NOMO-1 treated with dmso at 0.1 percent for 144 hours (cell line): ENCODE measurements around the gene AMPD2.

Experiments
- DNase-seq: peaks from one replicate; lab custom pipeline; 2025; ENCODE audit not compliant: unreplicated experiment; lab: John Stamatoyannopoulos, UW

Gene AMPD2

GRCh38 chr1:109619576-109620400 is at the start of gene AMPD2, which contains the start of gene GNAT2:
Gene AMPD2, plus strand, starts transcription at chr1:109619837. Its CDS starts 1,339 bp downstream, at chr1:109621176.
Gene GNAT2, minus strand, starts transcription at chr1:109619616. Its CDS starts 6,746 bp downstream, at chr1:109612870.
- peak; percentile 57 for DNase-seq

GRCh38 chr1:109570414-109570813 is 49.2 kb upstream of the AMPD2 start:
- DNase-seq, result no peak

DNA sequence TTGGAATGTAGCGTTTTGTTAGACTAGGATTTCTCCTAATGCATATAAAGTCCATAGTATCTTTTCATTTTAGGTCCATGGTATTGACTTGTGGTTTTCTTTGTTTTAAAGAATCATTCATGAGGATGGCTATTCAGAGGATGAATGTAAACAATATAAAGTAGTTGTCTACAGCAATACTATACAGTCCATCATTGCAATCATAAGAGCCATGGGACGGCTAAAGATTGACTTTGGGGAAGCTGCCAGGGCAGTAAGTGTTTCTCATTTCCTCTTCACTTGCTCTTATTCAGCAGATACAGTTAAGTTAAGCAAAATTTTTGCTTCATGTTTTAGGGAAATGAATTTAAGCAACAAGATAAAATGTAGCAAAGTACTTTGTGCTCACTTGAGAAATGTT is 45.9 kb upstream of the AMPD2 start:
- DNase-seq, result peak; percentile 32

DNA sequence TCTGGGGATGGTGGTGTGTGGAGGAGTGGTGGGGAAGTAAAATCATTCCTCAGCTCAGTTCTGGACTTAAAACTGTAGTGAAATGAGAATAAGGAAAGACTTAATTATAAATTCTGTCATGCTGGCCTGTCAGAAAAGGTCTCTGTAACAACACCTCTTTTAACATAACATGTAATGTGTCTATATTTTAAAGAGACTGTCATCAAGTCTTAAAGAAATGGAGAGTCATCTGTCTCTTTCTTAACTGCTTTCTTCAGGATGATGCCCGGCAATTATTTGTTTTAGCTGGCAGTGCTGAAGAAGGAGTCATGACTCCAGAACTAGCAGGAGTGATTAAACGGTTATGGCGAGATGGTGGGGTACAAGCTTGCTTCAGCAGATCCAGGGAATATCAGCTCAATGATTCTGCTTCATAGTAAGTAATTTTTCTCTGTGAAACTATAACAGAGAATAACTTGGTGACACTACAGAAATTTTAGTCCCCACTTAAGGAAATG is 40.6 kb upstream of the AMPD2 start:
- no peak for DNase-seq

DNA sequence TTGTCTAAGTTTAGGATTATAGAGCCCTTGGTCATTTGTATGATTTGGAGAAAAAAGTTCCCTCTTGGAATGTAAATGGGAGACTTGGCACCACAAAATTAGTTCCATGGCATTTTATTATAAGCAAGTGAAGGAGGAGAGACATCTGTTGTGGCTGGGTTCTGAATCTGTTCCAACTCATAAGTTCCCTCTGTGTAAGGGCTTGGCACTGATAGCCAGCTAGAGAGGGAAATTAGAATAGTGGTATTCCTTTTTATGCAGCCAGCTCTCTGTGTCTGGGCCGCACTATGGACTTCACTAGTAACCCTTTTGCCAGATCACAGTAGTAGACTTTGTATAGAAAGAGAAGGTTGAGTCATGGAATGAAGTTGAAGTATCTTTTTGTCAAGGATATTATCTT is 40.1 kb upstream of the AMPD2 start:
- no peak for DNase-seq

DNA sequence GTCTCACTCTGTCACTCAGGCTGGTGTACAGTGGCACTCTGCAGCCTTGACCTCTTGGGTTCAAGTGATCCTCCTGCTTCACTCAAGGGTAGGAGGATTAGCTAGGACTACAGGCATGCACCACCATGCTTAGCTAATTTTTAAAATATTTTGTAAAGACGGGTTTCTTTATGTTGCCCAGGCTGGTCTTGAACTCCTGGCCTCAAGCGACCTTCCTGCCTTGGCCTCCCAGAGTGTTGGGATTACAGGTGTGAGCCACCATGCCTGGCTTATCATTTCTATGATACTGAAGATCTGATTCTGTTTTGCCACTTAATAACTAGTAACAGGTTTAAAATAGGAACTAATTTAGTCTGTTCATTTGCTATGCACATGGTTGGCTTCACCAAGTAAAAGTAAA is 37.6 kb upstream of the AMPD2 start:
- no peak for DNase-seq

DNA sequence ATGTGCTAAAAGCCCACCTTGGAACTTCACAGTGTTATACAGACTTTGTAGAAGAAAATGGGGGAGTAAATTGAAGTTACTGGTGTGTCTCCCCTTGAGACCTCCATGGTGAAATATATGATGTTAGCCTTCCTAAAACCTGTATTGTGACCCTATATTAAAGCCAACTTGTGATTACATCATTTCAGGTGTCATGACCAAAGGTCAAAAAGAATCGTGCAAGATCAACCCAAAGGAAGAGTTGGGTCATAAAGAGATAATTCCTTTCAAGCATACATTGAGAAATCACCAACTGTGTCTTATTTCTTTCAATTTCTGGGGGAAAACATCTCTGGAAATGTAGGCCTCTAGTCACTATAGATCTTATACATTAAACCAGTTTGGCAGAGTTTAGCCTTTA is 34.9 kb upstream of the AMPD2 start:
- DNase-seq, result no peak

DNA sequence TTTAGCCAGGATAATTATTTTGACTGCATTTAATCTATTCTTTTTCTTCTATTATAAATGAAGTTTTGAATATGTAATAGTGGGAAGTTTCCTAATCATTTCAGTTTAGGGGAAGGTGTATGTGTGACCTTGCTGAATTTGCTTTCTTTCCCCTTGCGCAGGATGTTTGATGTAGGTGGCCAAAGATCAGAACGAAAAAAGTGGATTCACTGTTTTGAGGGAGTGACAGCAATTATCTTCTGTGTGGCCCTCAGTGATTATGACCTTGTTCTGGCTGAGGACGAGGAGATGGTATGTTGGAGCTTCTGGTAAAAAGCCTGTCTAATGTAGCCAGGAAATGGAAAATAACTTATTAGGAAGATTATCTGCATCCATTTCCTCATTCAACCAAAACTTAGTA is 33.6 kb upstream of the AMPD2 start:
- DNase-seq, result no peak

DNA sequence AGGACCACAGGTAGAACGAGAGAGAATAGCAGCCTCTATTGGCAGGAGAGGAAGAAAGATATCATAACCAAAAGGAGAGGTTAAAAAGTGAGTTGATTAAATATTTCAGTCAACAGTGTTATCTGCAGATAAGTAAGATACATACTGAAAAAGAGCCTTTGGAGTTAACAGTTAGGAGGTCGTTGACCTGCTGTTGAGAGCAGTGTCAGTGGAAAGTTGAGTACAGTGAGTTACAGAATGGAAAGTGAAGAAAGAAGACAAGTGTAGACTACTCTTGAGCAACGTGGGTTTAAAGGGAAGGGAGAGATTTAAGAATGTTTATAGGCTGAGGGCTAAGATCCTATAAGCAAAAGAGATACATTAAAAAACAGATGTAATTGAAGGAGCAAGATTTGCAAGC is 30.5 kb upstream of the AMPD2 start:
- no peak for DNase-seq

DNA sequence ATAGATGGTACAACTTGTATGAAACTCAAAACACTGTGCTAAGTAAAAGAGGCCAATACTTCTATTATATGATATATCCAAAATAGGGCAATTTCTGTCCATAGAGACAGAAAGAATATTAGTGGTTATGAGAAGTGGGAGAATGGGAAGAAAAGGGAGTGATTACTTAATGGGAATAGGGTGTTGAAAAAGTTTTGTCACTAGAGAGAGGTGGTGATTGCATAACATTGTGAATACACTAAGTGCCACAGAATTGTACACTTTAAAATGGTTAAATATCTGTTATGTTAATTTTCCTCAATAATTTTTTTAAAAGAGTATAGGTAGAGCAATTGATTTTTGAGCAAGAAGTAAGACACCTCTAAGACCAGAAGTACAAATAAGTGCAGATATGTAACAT is 30.0 kb upstream of the AMPD2 start:
- no peak for DNase-seq

DNA sequence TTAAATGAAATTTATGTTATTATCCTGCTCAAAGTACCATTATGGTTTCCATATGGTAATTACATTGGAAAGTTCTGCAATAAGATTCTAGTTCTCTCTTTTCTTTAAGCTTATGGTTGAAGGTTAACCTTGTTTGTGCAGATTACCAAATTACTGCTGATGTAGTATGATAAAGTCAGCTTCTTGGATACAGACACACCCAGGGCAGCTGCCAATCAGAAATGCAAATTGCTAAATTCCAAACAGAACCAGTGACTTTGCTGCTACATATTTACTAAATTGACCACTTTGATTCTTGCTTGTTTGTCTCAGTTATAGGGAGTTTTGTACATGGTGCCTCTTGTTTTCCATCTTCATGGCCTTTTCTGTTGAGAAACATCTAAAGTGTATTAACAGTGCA is 26.7 kb upstream of the AMPD2 start:
- DNase-seq, result no peak

- no peak for DNase-seq
Measured at GRCh38 chr1:109595531-109595930, 24.1 kb upstream of the AMPD2 start.

DNA sequence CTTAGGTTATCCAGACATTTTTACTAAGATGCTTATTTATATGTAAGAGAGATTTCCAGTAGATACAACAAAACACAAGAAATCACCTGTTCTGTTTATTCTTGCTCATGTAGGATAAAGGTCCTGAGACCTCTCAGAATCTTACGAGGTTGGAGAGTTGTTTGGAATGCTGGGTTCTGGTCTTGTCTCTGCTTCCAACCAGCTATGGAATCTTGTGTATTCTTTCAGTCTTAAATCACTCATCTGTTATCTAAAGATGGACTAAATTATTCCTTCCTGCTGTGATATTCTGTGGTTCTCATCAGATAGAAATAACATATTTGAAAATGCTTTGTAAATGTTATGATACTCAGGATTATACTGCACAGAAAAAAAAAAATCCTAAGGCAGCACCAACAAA is 21.5 kb upstream of the AMPD2 start:
- no peak for DNase-seq

DNA sequence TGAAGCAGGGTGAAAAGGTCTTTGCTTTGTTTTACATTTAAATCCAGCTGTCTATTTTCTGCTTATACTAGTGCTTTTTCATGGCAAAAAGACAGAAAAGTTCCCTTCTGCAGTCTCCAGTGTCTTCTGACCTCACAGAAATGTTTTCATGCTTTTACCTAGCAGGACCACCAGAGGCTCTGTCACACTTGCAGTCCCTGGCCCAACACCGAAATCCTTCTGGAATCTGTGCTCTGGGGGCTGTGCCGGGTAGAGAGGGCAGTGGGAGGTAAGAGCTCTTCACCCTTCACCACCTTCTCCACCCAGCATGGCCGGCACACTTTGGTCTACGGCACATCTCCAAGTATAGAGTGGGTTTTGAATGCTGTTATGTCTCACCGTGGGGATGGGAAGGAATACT is 21.0 kb upstream of the AMPD2 start:
- no peak for DNase-seq

GRCh38 chr1:109603229-109603628 is 16.4 kb upstream of the AMPD2 start:
- no peak for DNase-seq

- no peak for DNase-seq
Measured at GRCh38 chr1:109605381-109605780, 14.3 kb upstream of the AMPD2 start.

- DNase-seq, result no peak
Measured at GRCh38 chr1:109609881-109610280, 9.8 kb upstream of the AMPD2 start.

DNA sequence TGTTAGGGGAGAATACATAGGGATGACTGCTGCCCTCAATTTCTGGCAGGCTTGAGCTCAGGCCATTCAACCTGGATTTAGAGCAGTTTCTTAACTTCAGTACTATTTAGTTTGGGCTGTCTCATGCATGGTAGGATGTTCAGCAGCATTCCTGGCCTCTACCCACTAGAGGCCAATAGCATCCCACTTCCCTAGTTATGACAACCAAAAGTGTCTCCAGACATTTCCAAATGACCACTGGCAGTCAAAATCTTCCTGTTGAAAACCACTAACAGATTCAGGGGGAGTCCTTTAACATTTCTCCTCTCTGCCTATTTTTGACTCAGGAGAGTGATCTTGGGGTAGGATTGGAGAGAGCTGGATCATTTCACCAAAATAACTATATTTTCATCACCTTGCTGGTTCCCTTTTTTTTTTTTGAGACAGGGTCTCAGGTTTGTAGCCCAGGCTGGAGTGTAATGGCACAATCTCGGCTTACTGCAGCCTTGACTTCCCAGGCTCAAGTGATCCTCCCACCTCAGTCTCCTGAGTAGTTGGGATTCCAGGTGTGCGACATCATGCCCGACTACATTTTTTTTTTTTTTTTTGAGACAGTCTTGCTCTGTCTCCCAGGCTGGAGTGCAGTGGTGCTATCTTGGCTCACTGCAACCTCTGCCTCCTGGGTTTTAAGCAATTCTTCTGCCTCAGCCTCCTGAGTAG is 8.9 kb upstream of the AMPD2 start:
- no peak for DNase-seq

- DNase-seq, result no peak
Measured at GRCh38 chr1:109611308-109611990, 8.2 kb upstream of the AMPD2 start.

- DNase-seq, result no peak
Measured at GRCh38 chr1:109613361-109614147, 6.1 kb upstream of the AMPD2 start.

GRCh38 chr1:109615879-109616278 is 3.8 kb upstream of the AMPD2 start:
- peak; percentile 94 for DNase-seq
